HCT116 (cell line): ENCODE data around the gene NANOGP8. TPM values are rescaled to one million over a fixed set of nuclear protein-coding genes. Genes with fewer than 3 reads are reported as not detected.
"Not testable (repeated sequence)": the region's sequence is repeated elsewhere in the genome, so short reads cannot be mapped to it uniquely, and the experiment has no call there.

ENCODE experiments used
- ATAC-seq: fragments of 200-7000 bp; cut with Tn5 transposase; 2 replicates; pipeline ENCODE4 v1.9.1; 2020; ENCODE audit warnings: mild to moderate bottlenecking, moderate library complexity
- Bru-seq: library from RNA; stranded (reverse); fragments of 400-500 nt; gene quantifications from one replicate; lab custom pipeline; 2021; lab: Mats Ljungman, UMichigan
- BruChase-seq, 2 experiments: library from RNA; stranded (reverse); fragments of 400-500 nt; gene quantifications; one replicate each; lab custom pipeline; 2021; lab: Mats Ljungman, UMichigan
- BruUV-seq: library from RNA; stranded (reverse); fragments of 400-500 nt; replicated peaks from 2 replicates; lab custom pipeline; 2021; lab: Mats Ljungman, UMichigan
- CTCF ChIA-PET: fragments of 300-600 bp; sonication (Branson Sonifier 250); formaldehyde crosslinking; loops from one replicate; lab custom pipeline; 2021; ENCODE audit warnings: antibody characterized with exemption; lab: Charles Lee
- POLR2A ChIA-PET: fragments of 300-600, 350-600 bp; sonication (Branson Sonifier 250); formaldehyde crosslinking; loops from one replicate; lab custom pipeline; 2021; ENCODE audit warnings: antibody characterized with exemption; lab: Charles Lee
- RAD21 ChIA-PET, 2 experiments: fragments of 300-600 bp; sonication (Branson Sonifier 250); formaldehyde crosslinking; loops; one replicate each; lab custom pipeline; 2023; ENCODE audit warnings: low total read pairs in 2 of 2; ENCODE audit not compliant: uncharacterized antibody in 2 of 2, unreplicated experiment in 2 of 2, low non-redundant PET in 1 of 2; lab: Charles Lee
- DNase-seq: peaks from one replicate; pipeline ENCODE4 v3.0.0-alpha.2; 2010; ENCODE audit warnings: low read depth, low spot score
- H2AFZ ChIP-seq: fragments of 200-600 bp; shearing (Covaris generic), sonication (generic); 2 replicates; pipeline ENCODE4 v1.6.1; 2017; ENCODE audit warnings: low read depth, mixed run types, mixed read lengths, antibody characterized with exemption, low read length; ENCODE audit not compliant: poor library complexity, severe bottlenecking
- H3K27ac ChIP-seq: 2 replicates; pipeline ENCODE4 v1.5.1; 2012; ENCODE audit warnings: low read depth, low read length
- H3K27me3 ChIP-seq: fragments of 200-600 bp; sonication (generic); 2 replicates; pipeline ENCODE4 v1.6.1; 2016; ENCODE audit warnings: mixed run types, low read length, mixed read lengths; ENCODE audit not compliant: insufficient read depth
- H3K36me3 ChIP-seq, 2 experiments: fragments of 200-500 bp in 1 of 2; fragments of 200-600 bp in 1 of 2; sonication (Bioruptor generic) in 1 of 2; sonication (generic) in 1 of 2; 2 replicates each; pipeline versions ENCODE4 v1.5.1 to v1.6.1; 2014 to 2016; ENCODE audit warnings: low read length in 2 of 2, inconsistent platforms in 1 of 2, mixed read lengths in 1 of 2, mixed run types in 1 of 2; ENCODE audit not compliant: insufficient read depth in 2 of 2, control insufficient read depth in 1 of 2
- H3K4me1 ChIP-seq, 2 experiments: fragments of 200-600 bp in 1 of 2; sonication (generic) in 1 of 2; 2 replicates each; pipeline versions ENCODE4 v1.5.1 to v1.6.1; 2012 to 2017; ENCODE audit warnings: low read length in 2 of 2, inconsistent platforms in 1 of 2, mild to moderate bottlenecking in 1 of 2, mixed read lengths in 1 of 2, mixed run types in 1 of 2, moderate library complexity in 1 of 2; ENCODE audit not compliant: insufficient read depth in 2 of 2, control insufficient read depth in 1 of 2
- H3K4me2 ChIP-seq: fragments of 200-600 bp; sonication (generic); 2 replicates; pipeline ENCODE4 v1.6.1; 2017; ENCODE audit warnings: mixed run types, low read length, mixed read lengths
- H3K4me3 ChIP-seq, 2 experiments: fragments of 200-600 bp in 1 of 2; sonication (generic) in 1 of 2; replicated peaks in 1 of 2; 2 replicates each; pipeline ENCODE4 v1.5.1; 2011 to 2016; ENCODE audit warnings: low read length in 2 of 2, control low read depth in 1 of 2, low read depth in 1 of 2, mild to moderate bottlenecking in 1 of 2, mixed read lengths in 1 of 2, mixed run types in 1 of 2
- H3K79me2 ChIP-seq: fragments of 200-600 bp; sonication (generic); 2 replicates; pipeline ENCODE4 v1.6.1; 2017; ENCODE audit warnings: mild to moderate bottlenecking, mixed run types, low read length, moderate library complexity, mixed read lengths; ENCODE audit not compliant: insufficient read depth
- H3K9ac ChIP-seq: fragments of 200-600 bp; sonication (generic); 2 replicates; pipeline ENCODE4 v1.6.1; 2016; ENCODE audit warnings: low read length, mixed read lengths
- H3K9me2 ChIP-seq: fragments of 200-600 bp; sonication (generic), shearing (Covaris generic); 2 replicates; pipeline ENCODE4 v1.6.1; 2017; ENCODE audit warnings: mixed run types, mild to moderate bottlenecking, moderate library complexity; ENCODE audit not compliant: insufficient read depth
- H3K9me3 ChIP-seq, 2 experiments: fragments of 200-500 bp in 1 of 2; fragments of 200-600 bp in 1 of 2; sonication (Bioruptor generic) in 1 of 2; sonication (generic) in 1 of 2; 2 replicates each; pipeline ENCODE4 v1.6.1; 2014 to 2017; ENCODE audit warnings: low read length in 2 of 2, mixed read lengths in 2 of 2, inconsistent platforms in 1 of 2, low read depth in 1 of 2, mild to moderate bottlenecking in 1 of 2, mixed run types in 1 of 2, moderate library complexity in 1 of 2; ENCODE audit not compliant: control insufficient read depth in 1 of 2, insufficient read depth in 1 of 2
- H4K20me1 ChIP-seq: fragments of 200-600 bp; sonication (generic), shearing (Covaris generic); 2 replicates; pipeline ENCODE4 v1.6.1; 2017; ENCODE audit warnings: mixed run types, mild to moderate bottlenecking, moderate library complexity; ENCODE audit not compliant: insufficient read depth
- EZH2 ChIP-seq: fragments of 200-600 bp; sonication (generic); IDR thresholded peaks from 2 replicates; pipeline ENCODE4 v1.6.1; 2017; ENCODE audit warnings: antibody characterized with exemption, mixed run types
- POLR2A ChIP-seq: IDR thresholded peaks from 2 replicates; pipeline ENCODE4 v1.7.0; 2011; ENCODE audit warnings: borderline replicate concordance; ENCODE audit not compliant: insufficient read depth, insufficient read length; ENCODE audit errors: extremely low read depth
- REST ChIP-seq: IDR thresholded peaks from 2 replicates; pipeline ENCODE4 v1.6.1; 2012; ENCODE audit warnings: low read depth
- SIN3A ChIP-seq: IDR thresholded peaks from 2 replicates; pipeline ENCODE4 v1.6.1; 2012; ENCODE audit warnings: low read depth
- SRF ChIP-seq: IDR thresholded peaks from 2 replicates; pipeline ENCODE4 v1.6.1; 2012; ENCODE audit warnings: low read depth
- YY1 ChIP-seq: IDR thresholded peaks from 2 replicates; pipeline ENCODE4 v1.6.1; 2011; ENCODE audit warnings: low read length, low read depth, moderate library complexity, mild to moderate bottlenecking; ENCODE audit not compliant: insufficient replicate concordance; ENCODE audit errors: extremely low read depth
- intact Hi-C: fragments of 100-400 bp; cut with micrococcal nuclease; formaldehyde crosslinking; loops from 2 replicates; pipeline ENCODE4 v1.10.0; 2022
- long read RNA-seq: library from polyadenylated mRNA; unstranded; transcript quantifications from one replicate; pipeline ENCODE4 v2.0.0, GENCODE V29; 2021; ENCODE audit not compliant: unreplicated experiment
- polyA plus RNA-seq: library from polyadenylated mRNA; unstranded; fragments of >200 nt; gene quantifications from 2 replicates; pipeline ENCODE4 v1.2.1, GENCODE V29; 2012; ENCODE audit warnings: missing spikeins
- total RNA-seq: library from RNA; stranded (reverse); gene quantifications from one replicate; pipeline ENCODE4 v1.2.1, GENCODE V29; 2021; ENCODE audit not compliant: unreplicated experiment

NANOGP8 gene
- total RNA-seq (not detected), Bru-seq, nascent RNA (percentile 47 among the genes with signal in this experiment), BruChase-seq, experiment 1, labeled RNA remaining after a 6-hour chase (percentile 27 among the genes with signal in this experiment), BruChase-seq, experiment 2, labeled RNA remaining after a 2-hour chase (percentile 48 among the genes with signal in this experiment)
- not detected in 2 replicates for polyA plus RNA-seq
- long read RNA-seq: 0 reads

GRCh38 chr15:35085176-35085919 is at the start of gene NANOGP8:
NANOGP8 (minus strand) TSS chr15:35085295; CDS start chr15:35085110, 185 bp downstream.
- BruUV-seq, H3K4me3 ChIP-seq, intact Hi-C loops, POLR2A ChIA-PET, H4K20me1 ChIP-seq, H3K4me1 ChIP-seq, H3K79me2 ChIP-seq, H3K36me3 ChIP-seq, H3K9ac ChIP-seq, H3K9me2 ChIP-seq, H2AFZ ChIP-seq, H3K27me3 ChIP-seq, H3K9me3 ChIP-seq, H3K4me2 ChIP-seq, ATAC-seq, H3K27ac ChIP-seq, RAD21 ChIA-PET, DNase-seq: not testable (repeated sequence)
- CTCF ChIA-PET: interaction anchor here (2.1 kb wide), 1 partner anchor 359 kb away, joined by 5 read pairs; no protein-coding TSS in a partner anchor

GRCh38 chr15:35134299-35134698 is 49.2 kb upstream of the NANOGP8 start:
- DNase-seq (no peak), ATAC-seq (no peak)
- H3K4me2 ChIP-seq: no peak overlapping the region
- H3K27me3 ChIP-seq: no peaks in the 10 kb centered on the region
- H3K79me2 ChIP-seq: no peaks in the 10 kb centered on the region
- no TSS peak for BruUV-seq
- no peak overlapping the region for H3K27ac ChIP-seq
- intact Hi-C loops: no loop called here
- ChIA-PET RAD21 (no interaction called here), CTCF (no interaction called here), POLR2A (no interaction called here)
- H3K4me3 ChIP-seq: no peak overlapping the region
- H3K4me1 ChIP-seq: no peaks in the 10 kb centered on the region
- no peak for TF ChIP-seq EZH2
- TF ChIP-seq SRF: no peak
- TF ChIP-seq REST: no peak
- TF ChIP-seq SIN3A: no peak
- no peak for TF ChIP-seq POLR2A
- no peak for TF ChIP-seq YY1
- no peaks in the 10 kb centered on the region for H3K36me3 ChIP-seq
- H2AFZ ChIP-seq: no peak overlapping the region
- H3K9me3 ChIP-seq: no peaks in the 10 kb centered on the region
- no peaks in the 10 kb centered on the region for H3K9me2 ChIP-seq
- H3K9ac ChIP-seq: no peak overlapping the region
- H4K20me1 ChIP-seq: no peaks in the 10 kb centered on the region
